H9 (cell line): ENCODE measurements around the gene CNGB1. TPM values are rescaled to one million over a fixed set of nuclear protein-coding genes. Genes with fewer than 3 reads are reported as not detected.

Experiments used
- DNase-seq: peaks from one replicate; pipeline ENCODE4 v3.0.0-alpha.2; 2017
- H2AFZ ChIP-seq: one replicate; pipeline ENCODE4 v1.6.1; 2013; ENCODE audit warnings: mild to moderate bottlenecking, low read length, control low read depth, moderate library complexity
- H2AK5ac ChIP-seq: 2 replicates; pipeline ENCODE4 v1.6.1; 2013; ENCODE audit warnings: low read length, control low read depth, mixed read lengths; ENCODE audit not compliant: insufficient read length
- H2BK120ac ChIP-seq: one replicate; pipeline ENCODE4 v1.6.1; 2013; ENCODE audit warnings: low read depth, mild to moderate bottlenecking, low read length, control low read depth, inconsistent platforms; ENCODE audit not compliant: poor library complexity, severe bottlenecking
- H2BK12ac ChIP-seq: 2 replicates; pipeline ENCODE4 v1.6.1; 2013; ENCODE audit warnings: low read length, control low read depth, mixed read lengths, low read depth; ENCODE audit not compliant: insufficient read length
- H2BK15ac ChIP-seq: 2 replicates; pipeline ENCODE4 v1.6.1; 2013; ENCODE audit warnings: low read depth, low read length, control low read depth
- H2BK20ac ChIP-seq: one replicate; pipeline ENCODE4 v1.6.1; 2013; ENCODE audit warnings: low read depth, mild to moderate bottlenecking, low read length, control low read depth, inconsistent platforms; ENCODE audit not compliant: poor library complexity, severe bottlenecking
- H2BK5ac ChIP-seq: 2 replicates; pipeline ENCODE4 v1.6.1; 2013; ENCODE audit warnings: low read length, control low read depth, mixed read lengths; ENCODE audit not compliant: insufficient read length
- H3K14ac ChIP-seq: 2 replicates; pipeline ENCODE4 v1.6.1; 2013; ENCODE audit warnings: low read length, control low read depth; ENCODE audit not compliant: insufficient read depth
- H3K18ac ChIP-seq: 2 replicates; pipeline ENCODE4 v1.6.1; 2013; ENCODE audit warnings: low read depth, mild to moderate bottlenecking, mixed read lengths, low read length, control low read depth; ENCODE audit not compliant: insufficient read length
- H3K23ac ChIP-seq: 2 replicates; pipeline ENCODE4 v1.6.1; 2013; ENCODE audit warnings: low read length, control low read depth, mixed read lengths, low read depth; ENCODE audit not compliant: insufficient read length
- H3K23me2 ChIP-seq: 2 replicates; pipeline ENCODE4 v1.6.1; 2013; ENCODE audit warnings: low read depth, mild to moderate bottlenecking, mixed read lengths, low read length, control low read depth; ENCODE audit not compliant: insufficient read length, poor library complexity, severe bottlenecking
- H3K27ac ChIP-seq: 2 replicates; pipeline ENCODE4 v1.5.1; 2013; ENCODE audit warnings: low read length, control low read depth, mixed read lengths, low read depth; ENCODE audit not compliant: insufficient read length
- H3K27me3 ChIP-seq: 2 replicates; pipeline ENCODE4 v1.6.1; 2013; ENCODE audit warnings: low read length, control low read depth, inconsistent platforms; ENCODE audit not compliant: insufficient read depth
- H3K4ac ChIP-seq: 2 replicates; pipeline ENCODE4 v1.6.1; 2013; ENCODE audit warnings: low read depth, mild to moderate bottlenecking, control low read depth, inconsistent platforms, low read length, moderate library complexity
- H3K4me1 ChIP-seq: 2 replicates; pipeline ENCODE4 v1.6.1; 2013; ENCODE audit warnings: low read length, control low read depth, inconsistent platforms; ENCODE audit not compliant: insufficient read depth
- H3K4me2 ChIP-seq: 2 replicates; pipeline ENCODE4 v1.6.1; 2013; ENCODE audit warnings: low read length, control low read depth, mixed read lengths; ENCODE audit not compliant: insufficient read length, insufficient read depth
- H3K56ac ChIP-seq: 2 replicates; pipeline ENCODE4 v1.6.1; 2013; ENCODE audit warnings: low read depth, mild to moderate bottlenecking, mixed read lengths, low read length, control low read depth; ENCODE audit not compliant: insufficient read length
- H3K79me1 ChIP-seq: 2 replicates; pipeline ENCODE4 v1.6.1; 2013; ENCODE audit warnings: low read depth, mild to moderate bottlenecking, moderate library complexity, low read length, control low read depth, inconsistent platforms; ENCODE audit not compliant: insufficient read depth, poor library complexity, severe bottlenecking
- H3K79me2 ChIP-seq: 2 replicates; pipeline ENCODE4 v1.6.1; 2013; ENCODE audit warnings: low read length, control low read depth, inconsistent platforms; ENCODE audit not compliant: insufficient read depth
- H3K9ac ChIP-seq: 2 replicates; pipeline ENCODE4 v1.6.1; 2013; ENCODE audit warnings: low read length, control low read depth, mixed read lengths; ENCODE audit not compliant: insufficient read length; ENCODE audit errors: extremely low read depth
- H3K9me3 ChIP-seq: one replicate; pipeline ENCODE4 v1.6.1; 2013; ENCODE audit warnings: low read depth, low read length, inconsistent platforms; ENCODE audit not compliant: control insufficient read depth
- H3T11ph ChIP-seq: one replicate; pipeline ENCODE4 v1.6.1; 2013; ENCODE audit warnings: mild to moderate bottlenecking, low read length, control low read depth, inconsistent platforms
- H4K20me1 ChIP-seq: one replicate; pipeline ENCODE4 v1.6.1; 2013; ENCODE audit not compliant: control insufficient read depth, insufficient read length, insufficient read depth
- H4K5ac ChIP-seq: 2 replicates; pipeline ENCODE4 v1.6.1; 2013; ENCODE audit warnings: low read depth, mild to moderate bottlenecking, mixed read lengths, low read length, control low read depth; ENCODE audit not compliant: insufficient read length
- H4K8ac ChIP-seq: replicated peaks from 2 replicates; pipeline ENCODE4 v1.6.1; 2013; ENCODE audit warnings: low read length, control low read depth, mixed read lengths, low read depth; ENCODE audit not compliant: insufficient read length
- H4K91ac ChIP-seq: 2 replicates; pipeline ENCODE4 v1.6.1; 2013; ENCODE audit warnings: low read depth, mild to moderate bottlenecking, moderate library complexity, mixed read lengths, low read length, control low read depth; ENCODE audit not compliant: insufficient read length
- H3K27ac Mint-ChIP-seq, 3 experiments: 2 replicates in 2 of 3; 3 replicates in 1 of 3; pipeline ENCODE4 v1.8.0; 2020 to 2021; ENCODE audit warnings: mixed read lengths in 3 of 3, mild to moderate bottlenecking in 1 of 3, moderate library complexity in 1 of 3
- H3K27me3 Mint-ChIP-seq: 2 replicates; pipeline ENCODE4 v1.8.0; 2021; ENCODE audit warnings: low read depth, mild to moderate bottlenecking, moderate library complexity, mixed read lengths
- H3K36me3 Mint-ChIP-seq, 3 experiments: 2 replicates in 2 of 3; 3 replicates in 1 of 3; pipeline ENCODE4 v1.8.0; 2020 to 2021; ENCODE audit warnings: low read depth in 3 of 3, mixed read lengths in 3 of 3; ENCODE audit not compliant: insufficient read depth in 1 of 3
- H3K4me1 Mint-ChIP-seq, 2 experiments: 2 replicates each; pipeline ENCODE4 v1.8.0; 2020; ENCODE audit warnings: mixed read lengths in 2 of 2
- H3K4me3 Mint-ChIP-seq, 2 experiments: 2 replicates in 1 of 2; 3 replicates in 1 of 2; pipeline ENCODE4 v1.8.0; 2020 to 2021; ENCODE audit warnings: mild to moderate bottlenecking in 2 of 2, mixed read lengths in 2 of 2, moderate library complexity in 1 of 2
- H3K9me3 Mint-ChIP-seq, 2 experiments: 2 replicates in 1 of 2; 3 replicates in 1 of 2; pipeline ENCODE4 v1.8.0; 2020; ENCODE audit warnings: mild to moderate bottlenecking in 2 of 2, mixed read lengths in 2 of 2, moderate library complexity in 1 of 2
- CTCF ChIP-seq: fragments of 200-600 bp; sonication (generic); conservative IDR thresholded peaks from 3 replicates; pipeline ENCODE4 v1.8.0; 2021; ENCODE audit warnings: antibody characterized with exemption, mild to moderate bottlenecking
- WGBS: extraction: QIAGEN DNeasy Blood & Tissue Kit; methylation state at CpG from one replicate; pipeline ENCODE4 v1.1.7; 2013; ENCODE audit warnings: missing lambda C conversion rate, low lambda C conversion rate, mixed read lengths; ENCODE audit not compliant: insufficient read length; ENCODE audit errors: extremely low coverage; 5-methylcytosine and 5-hydroxymethylcytosine counted together
- total RNA-seq: library from RNA; stranded (reverse); gene quantifications from 2 replicates; pipeline ENCODE4 v1.2.1, GENCODE V29; 2021

Gene CNGB1
- total RNA-seq, 1 experiment from 2014 or later, result not detected

- Histone ChIP-seq H2BK120ac (no peak overlapping the region), H3K79me2 (no peaks in the 10 kb centered on the region), H4K8ac (no peak overlapping the region), H4K20me1 (no peaks in the 10 kb centered on the region), H3K23ac (no peak overlapping the region), H3K4me2 (no peak overlapping the region), H3K18ac (no peak overlapping the region), H3K23me2 (no peaks in the 10 kb centered on the region), H2BK20ac (no peak overlapping the region), H2BK15ac (no peak overlapping the region), H3K9me3 (no peaks in the 10 kb centered on the region), H3K4me1 (no peaks in the 10 kb centered on the region), H2AK5ac (no peak overlapping the region), H3K56ac (no peak overlapping the region), H3K9ac (no peak overlapping the region), H2BK12ac (no peak overlapping the region), H3K4ac (no peak overlapping the region), H3K79me1 (no peaks in the 10 kb centered on the region), H3K14ac (no peak overlapping the region), H3K27me3 (no peaks in the 10 kb centered on the region), H3T11ph (no peak overlapping the region), H4K5ac (no peak overlapping the region), H2AFZ (no peak overlapping the region), H3K27ac (no peak overlapping the region), H2BK5ac (no peak overlapping the region), H4K91ac (no peak overlapping the region)
- peaks cover 3 to 4% of the 10 kb centered on the region in 2 experiments; a peak in 3 of 5 replicates for H3K9me3 Mint-ChIP-seq
- TF ChIP-seq CTCF, result no peak
- no peak for DNase-seq
- peaks cover 3 to 7% of the 10 kb centered on the region in 2 experiments; a peak in 3 of 4 replicates for H3K4me1 Mint-ChIP-seq
- H3K4me3 Mint-ChIP-seq, result no peak overlapping the region
- no peak overlapping the region; a peak in 1 of 7 replicates for H3K27ac Mint-ChIP-seq
- no peaks in the 10 kb centered on the region for H3K36me3 Mint-ChIP-seq
- H3K27me3 Mint-ChIP-seq, result peaks cover 5% of the 10 kb centered on the region
- no CpG with 5 or more reads among the region's 2 CpGs for WGBS
Observed at GRCh38 chr16:57926041-57926440, 44.9 kb downstream of the CNGB1 start.
